GM12878 (cell line): ENCODE data around the gene PIP4K2B. TPM values are rescaled to one million over a fixed set of nuclear protein-coding genes. Genes with fewer than 3 reads are reported as not detected.

Experiments used
- BCL11A ChIP-seq: IDR thresholded peaks from 2 replicates; pipeline ENCODE4 v1.6.1; 2011; ENCODE audit warnings: low read depth, low read length
- BMI1 ChIP-seq: fragments of 450-650 bp; IDR thresholded peaks from 2 replicates; pipeline ENCODE4 v1.6.1; 2016; ENCODE audit warnings: mild to moderate bottlenecking, moderate library complexity, borderline replicate concordance
- BRCA1 ChIP-seq: IDR thresholded peaks from 2 replicates; pipeline ENCODE4 v1.6.1; 2011; ENCODE audit warnings: low read depth, low read length, improper control_type of control experiment
- CHD1 ChIP-seq: IDR thresholded peaks from 2 replicates; pipeline ENCODE4 v1.6.1; 2012; ENCODE audit warnings: low read depth, low read length, improper control_type of control experiment
- CHD4 ChIP-seq: fragments of 200-600 bp; sonication (generic); IDR thresholded peaks from 2 replicates; pipeline ENCODE4 v1.6.1; 2016; ENCODE audit warnings: mild to moderate bottlenecking
- CTCF ChIP-seq, 3 experiments: IDR thresholded peaks in 2 of 3; conservative IDR thresholded peaks in 1 of 3; 2 replicates each; pipeline ENCODE4 v1.5.1; 2011; ENCODE audit warnings: low read depth in 3 of 3, low read length in 3 of 3, mild to moderate bottlenecking in 3 of 3, control low read depth in 2 of 3, moderate library complexity in 2 of 3, inconsistent platforms in 1 of 3, mixed read lengths in 1 of 3; ENCODE audit not compliant: control insufficient read depth in 2 of 3, insufficient read depth in 1 of 3; ENCODE audit errors: extremely low read depth in 1 of 3
- E2F4 ChIP-seq: IDR thresholded peaks from 2 replicates; pipeline ENCODE4 v1.6.1; 2012; ENCODE audit warnings: low read depth, low read length, improper control_type of control experiment
- ESRRA ChIP-seq: IDR thresholded peaks from 2 replicates; pipeline ENCODE4 v1.6.1; 2012; ENCODE audit warnings: mild to moderate bottlenecking, low read length, improper control_type of control experiment
- HDGF ChIP-seq: fragments of 450-650 bp; IDR thresholded peaks from 2 replicates; pipeline ENCODE4 v1.6.1; 2016; ENCODE audit warnings: antibody characterized with exemption
- IRF3 ChIP-seq: fragments of 450-650 bp; IDR thresholded peaks from 2 replicates; pipeline ENCODE4 v1.6.1; 2014; ENCODE audit warnings: mild to moderate bottlenecking
- IRF4 ChIP-seq: IDR thresholded peaks from 2 replicates; pipeline ENCODE4 v1.6.1; 2011; ENCODE audit warnings: low read depth, low read length
- MTA2 ChIP-seq: fragments of 450-650 bp; IDR thresholded peaks from 2 replicates; pipeline ENCODE4 v1.6.1; 2016; ENCODE audit warnings: low read depth, mild to moderate bottlenecking, moderate library complexity
- MYB ChIP-seq: fragments of 150-350 bp; IDR thresholded peaks from 2 replicates; pipeline ENCODE4 v1.6.1; 2014; ENCODE audit warnings: mild to moderate bottlenecking, low read depth, low read length, borderline replicate concordance
- NBN ChIP-seq: fragments of 450-650 bp; IDR thresholded peaks from 2 replicates; pipeline ENCODE4 v1.6.1; 2016
- NFYA ChIP-seq: IDR thresholded peaks from 2 replicates; pipeline ENCODE4 v1.6.1; 2011; ENCODE audit warnings: low read depth, mild to moderate bottlenecking, low read length, improper control_type of control experiment, borderline replicate concordance
- NR2C2 ChIP-seq: IDR thresholded peaks from 2 replicates; pipeline ENCODE4 v1.6.1; 2011; ENCODE audit warnings: borderline replicate concordance, low read depth; ENCODE audit not compliant: control insufficient read depth, insufficient read length
- NR2F1 ChIP-seq: fragments of 450-650 bp; conservative IDR thresholded peaks from 2 replicates; pipeline ENCODE4 v1.6.1; 2017; ENCODE audit warnings: mild to moderate bottlenecking
- PML ChIP-seq: IDR thresholded peaks from 2 replicates; pipeline ENCODE4 v1.6.1; 2012; ENCODE audit warnings: low read length, inconsistent platforms
- RB1 ChIP-seq: fragments of 450-650 bp; formaldehyde crosslinking; IDR thresholded peaks from 2 replicates; pipeline ENCODE4 v1.6.1; 2017; ENCODE audit warnings: mild to moderate bottlenecking, borderline replicate concordance
- RELA ChIP-seq: fragments of 450-650 bp; IDR thresholded peaks from 2 replicates; pipeline ENCODE4 v1.8.0; 2014; ENCODE audit warnings: borderline replicate concordance; ENCODE audit not compliant: partially characterized antibody
- REST ChIP-seq: IDR thresholded peaks from 2 replicates; pipeline ENCODE4 v1.6.1; 2012; ENCODE audit warnings: mild to moderate bottlenecking, low read depth, low read length
- SPI1 ChIP-seq: IDR thresholded peaks from 2 replicates; pipeline ENCODE4 v1.6.1; 2011; ENCODE audit warnings: low read depth, mild to moderate bottlenecking, low read length, moderate library complexity, borderline replicate concordance; ENCODE audit not compliant: insufficient read depth
- ZNF274 ChIP-seq: IDR thresholded peaks from one replicate; pipeline ENCODE4 v1.8.0; 2011; ENCODE audit not compliant: insufficient read length, insufficient read depth
- ZSCAN29 ChIP-seq: fragments of 450-650 bp; IDR thresholded peaks from 2 replicates; pipeline ENCODE4 v1.6.1; 2017; ENCODE audit warnings: mild to moderate bottlenecking, moderate library complexity
- ZZZ3 ChIP-seq: IDR thresholded peaks from 2 replicates; pipeline ENCODE4 v1.6.1; 2011; ENCODE audit warnings: low read depth; ENCODE audit not compliant: control insufficient read depth, insufficient read length
- polyA plus RNA-seq, 11 experiments: library from polyadenylated mRNA; depleted of rRNA in 4 of 11; unstranded in 6 of 11; stranded (reverse) in 5 of 11; fragments of >200 nt; fragmentation: Nextera tagmentation in 4 of 11; fragmentation: Illumina TruSeq in 1 of 11; extraction: Ambion mirVana in 4 of 11; extraction: Trizol in 1 of 11; gene quantifications; 1 replicate in 1 of 11; 2 replicates in 10 of 11; pipeline versions ENCODE4 v1.2.1 to v1.2.3, GENCODE V29; 2011 to 2016; ENCODE audit warnings: inconsistent platforms in 2 of 11, missing spikeins in 2 of 11, low read depth in 1 of 11
- total RNA-seq, 4 experiments: library from RNA; depleted of rRNA in 3 of 4; stranded (reverse); fragments of >200 nt in 3 of 4; fragmentation: Illumina TruSeq in 1 of 4; extraction: Trizol in 1 of 4; gene quantifications; 2 replicates each; pipeline versions ENCODE4 v1.2.1 to v1.2.3, GENCODE V29; 2013 to 2021

Gene PIP4K2B
- total and polyA plus RNA-seq, 10 of the 15 experiments (the other 5 are each of a cell fraction or from before 2014, with no cell fraction given) = 3.8 to 30.3 (median 18.2) TPM

GRCh38 chr17:38752308-38753070 is 46.9 kb downstream of the PIP4K2B start, which contains the start of gene PSMB3 (continued):
- TF ChIP-seq E2F4 (peak; percentile 77), NR2F1 (no peak), BMI1 (no peak), RELA (no peak), NR2C2 (no peak), CHD4 (no peak), MTA2 (peak; percentile 7; the same call in 1 of the 2 replicates), IRF3 (peak; percentile 91), NBN (0 out of 2 replicates have a peak, but pooled peaks have one; percentile 40), ESRRA (peak; percentile 27; the same call in 1 of the 2 replicates), ZSCAN29 (no peak), PML (peak; percentile 66), IRF4 (peak; percentile 55), BCL11A (no peak; the same call in 1 of the 2 replicates), NFYA (peak; percentile 90), ZZZ3 (no peak), CTCF (IDR thresholded peaks at IDR 0.05 in 2 of 3, conservative IDR thresholded peaks at IDR 0.05 in 1 of 3; ENCODE audit: control insufficient read depth in 2 of 3, extremely low read depth in 1 of 3, insufficient read depth in 1 of 3, low read depth in 3 of 3, low read length in 3 of 3) (no peak), CHD1 (no peak), ZNF274 (no peak), HDGF (peak; percentile 70; the same call in 1 of the 2 replicates), SPI1 (peak; percentile 100), BRCA1 (no peak), RB1 (no peak), REST (no peak), MYB (no peak)
